HG03354 (cell line): ENCODE measurements around the gene TOR2A.

Experiments
- ATAC-seq: cut with Tn5 transposase; IDR thresholded peaks from one replicate; pipeline ENCODE4 v1.9.1; 2021; ENCODE audit warnings: mild to moderate bottlenecking; ENCODE audit not compliant: unreplicated experiment, poor library complexity, severe bottlenecking

Gene TOR2A

GRCh38 chr9:127682351-127683136 lies 52.5 kb downstream of the TOR2A start:
- ATAC-seq: no peak
